Esophagus squamous epithelium (tissue), 4 donors: ENCODE results near the gene MGAT5.

ENCODE experiments used
- CTCF ChIP-seq, 6 experiments: fragments of 450-650 bp in 4 of 6; fragments of 200-600 bp in 2 of 6; sonication (generic) in 2 of 6; IDR thresholded peaks; one replicate each; pipeline ENCODE4 v1.5.1; 2016 to 2019; ENCODE audit warnings: antibody characterized with exemption in 6 of 6, mild to moderate bottlenecking in 4 of 6, moderate library complexity in 4 of 6
- POLR2A ChIP-seq, 4 donors: fragments of 450-650 bp; IDR thresholded peaks; one replicate each; pipeline ENCODE4 v1.6.1; 2017; ENCODE audit warnings: antibody characterized with exemption in 4 of 4, mild to moderate bottlenecking in 4 of 4, moderate library complexity in 3 of 4

- no peak for TF ChIP-seq CTCF (IDR thresholded peaks at IDR 0.05)
- TF ChIP-seq POLR2A (IDR thresholded peaks at IDR 0.05), result no peak
These were observed 152.4 kb downstream of the MGAT5 start for GRCh38 chr2:134406311-134406710.
